GM18526 (cell line): ENCODE results near the gene RARS1.

ENCODE experiments used
- POLR2A ChIP-seq: IDR thresholded peaks from 3 replicates; pipeline ENCODE4 v1.6.1; 2011; ENCODE audit not compliant: insufficient read length; ENCODE audit errors: extremely low read depth

The RARS1 gene

DNA sequence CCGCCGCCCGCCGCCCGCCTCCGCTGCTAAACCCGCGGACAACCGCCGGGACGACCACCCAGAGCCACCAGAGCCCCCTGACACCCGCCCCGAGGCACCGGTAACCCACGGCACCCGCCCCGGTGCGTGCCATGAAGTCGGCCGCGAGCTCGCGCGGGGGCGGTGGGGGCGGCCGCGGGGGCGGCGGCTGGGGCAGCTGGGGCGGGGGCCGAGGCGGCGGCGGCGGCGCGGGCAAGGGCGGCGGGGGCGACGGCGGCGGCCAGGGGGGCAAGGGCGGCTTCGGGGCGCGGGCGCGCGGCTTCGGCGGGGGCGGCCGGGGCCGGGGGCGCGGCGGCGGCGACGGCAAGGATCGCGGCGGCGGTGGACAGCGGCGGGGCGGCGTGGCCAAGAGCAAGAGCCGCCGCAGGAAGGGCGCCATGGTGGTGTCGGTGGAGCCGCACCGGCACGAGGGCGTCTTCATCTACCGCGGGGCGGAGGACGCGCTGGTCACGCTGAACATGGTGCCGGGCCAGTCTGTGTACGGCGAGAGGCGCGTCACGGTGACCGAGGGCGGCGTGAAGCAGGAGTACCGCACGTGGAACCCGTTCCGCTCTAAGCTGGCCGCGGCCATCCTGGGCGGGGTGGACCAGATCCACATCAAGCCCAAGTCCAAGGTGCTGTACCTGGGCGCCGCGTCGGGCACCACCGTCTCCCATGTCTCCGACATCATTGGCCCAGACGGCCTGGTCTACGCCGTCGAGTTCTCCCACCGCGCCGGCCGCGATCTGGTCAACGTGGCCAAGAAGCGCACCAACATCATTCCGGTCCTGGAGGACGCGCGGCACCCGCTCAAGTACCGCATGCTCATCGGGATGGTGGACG, 43.3 kb downstream of the RARS1 start:
- no peak for TF ChIP-seq POLR2A

DNA sequence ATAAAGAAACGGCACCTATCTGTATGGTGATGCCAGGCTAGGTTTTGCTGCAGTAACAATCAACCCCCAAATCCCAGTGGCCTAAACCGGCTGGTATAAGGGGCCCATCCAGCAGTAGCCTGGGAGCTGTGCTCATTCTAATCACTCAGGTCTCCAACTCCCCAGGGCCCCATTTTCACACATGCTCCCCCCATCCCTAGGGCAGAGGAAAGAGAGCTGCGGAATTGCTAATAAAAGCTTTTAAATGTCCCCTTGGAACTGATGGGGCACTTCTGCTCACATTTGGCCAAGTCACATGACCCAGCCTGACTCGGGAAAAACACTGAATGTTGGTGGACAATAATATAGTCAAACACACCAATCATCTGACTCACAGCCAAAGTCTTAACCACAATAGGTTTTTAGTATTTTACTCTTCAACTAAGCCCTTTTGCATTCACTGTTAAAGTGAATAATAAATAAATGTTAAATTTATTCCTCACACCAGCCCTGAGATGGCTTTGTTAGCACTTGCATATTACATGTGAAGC, 44.4 kb downstream of the RARS1 start:
- TF ChIP-seq POLR2A: no peak

DNA sequence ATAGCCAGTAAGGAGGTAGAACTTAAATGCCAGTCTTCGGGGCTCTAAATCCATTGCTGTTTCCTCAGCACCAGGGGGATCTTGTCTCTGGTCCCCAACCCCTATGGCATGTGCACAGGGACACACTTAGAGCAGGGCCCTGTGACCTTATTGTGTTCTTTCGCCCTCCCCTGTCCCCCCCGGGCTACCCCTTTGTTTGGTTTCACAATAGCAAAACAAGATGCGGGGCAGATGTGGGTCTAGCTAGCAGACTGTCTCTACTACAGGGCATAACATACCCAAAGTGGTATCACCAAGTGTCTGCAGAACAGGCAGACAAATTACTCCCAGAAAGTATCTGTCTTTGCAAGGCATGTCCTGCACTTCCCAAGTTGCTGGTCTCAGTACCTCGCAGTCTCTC, 44.9 kb downstream of the RARS1 start:
- TF ChIP-seq POLR2A: no peak

DNA sequence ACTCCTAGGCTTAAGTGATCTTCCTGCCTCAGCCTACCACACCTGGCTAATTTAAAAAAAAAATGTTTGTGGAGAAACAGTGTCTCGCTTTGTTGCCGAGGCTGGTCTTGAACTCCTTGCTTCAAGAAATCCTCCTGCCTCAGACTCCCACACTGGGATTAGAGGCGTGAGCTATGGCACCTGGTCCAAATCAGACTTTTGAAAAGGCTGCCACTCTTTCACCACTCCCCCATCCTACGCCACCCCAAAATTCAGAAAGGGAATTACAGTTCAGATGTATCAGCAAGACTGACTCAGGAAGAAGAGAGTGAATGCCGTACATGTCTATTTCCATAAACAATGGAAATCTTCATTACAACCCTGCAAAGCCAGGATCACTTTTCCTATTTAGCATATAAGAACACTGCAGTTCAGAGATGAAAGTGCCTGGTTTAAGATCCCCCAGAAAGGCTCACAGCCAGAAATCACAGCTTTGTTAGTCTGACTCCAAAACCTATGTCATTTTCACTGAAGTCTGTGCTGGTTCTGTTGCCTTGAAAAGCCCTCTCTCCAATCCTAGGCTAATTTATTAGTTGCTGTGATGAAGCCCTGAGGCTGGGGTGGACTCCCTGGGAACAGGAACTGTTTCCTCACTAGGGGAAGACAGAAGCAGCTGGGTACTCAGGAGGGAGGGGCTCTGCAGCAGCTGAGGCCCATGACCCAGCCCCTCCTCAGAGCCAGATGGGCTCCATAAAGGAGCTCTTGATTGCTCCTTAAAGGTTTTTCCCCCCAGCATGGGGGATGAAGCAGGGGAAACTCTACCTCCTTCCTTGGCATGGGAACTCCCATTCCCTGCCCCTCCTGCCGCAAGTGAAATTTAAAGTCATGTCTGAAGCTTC, 46.0 kb downstream of the RARS1 start:
- no peak for TF ChIP-seq POLR2A

DNA sequence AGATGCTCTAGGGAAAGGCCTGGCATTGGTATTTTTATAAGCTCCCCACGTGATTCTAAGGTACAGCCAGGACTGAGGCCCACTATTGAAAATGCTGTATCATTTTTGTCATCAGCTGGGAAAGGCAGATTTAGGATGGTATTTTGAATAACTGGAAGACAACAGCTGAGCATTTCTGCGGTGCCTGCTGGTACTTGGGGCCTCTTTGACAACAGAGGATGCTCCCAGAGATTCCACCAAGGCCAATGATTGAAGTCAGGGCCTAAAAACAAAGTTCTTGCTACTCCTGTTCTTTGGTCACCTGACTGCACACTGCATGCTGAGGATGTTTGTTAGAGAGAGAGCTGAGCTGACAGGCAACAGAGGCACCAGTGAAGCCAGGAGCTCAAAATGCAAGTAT, 50.9 kb downstream of the RARS1 start:
- no peak for TF ChIP-seq POLR2A

DNA sequence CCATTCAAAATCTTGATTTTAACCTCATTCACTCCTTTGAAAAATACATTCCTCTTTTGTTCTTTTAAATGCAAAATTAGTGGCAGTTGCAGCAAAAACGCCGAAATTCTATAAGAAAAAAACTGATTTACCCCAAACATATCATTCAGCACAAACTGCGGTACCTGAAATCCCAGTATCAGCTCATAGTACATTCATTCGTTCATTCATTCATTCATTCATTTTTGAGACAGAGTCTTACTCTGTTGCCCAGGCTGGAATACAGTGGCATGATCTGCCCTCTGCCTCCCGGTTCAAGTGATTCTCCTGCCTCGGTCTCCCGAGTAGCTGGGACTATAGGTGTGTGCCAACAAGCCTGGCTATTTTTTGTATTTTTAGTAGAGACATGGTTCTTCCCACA, 63.3 kb downstream of the RARS1 start:
- no peak for TF ChIP-seq POLR2A

DNA sequence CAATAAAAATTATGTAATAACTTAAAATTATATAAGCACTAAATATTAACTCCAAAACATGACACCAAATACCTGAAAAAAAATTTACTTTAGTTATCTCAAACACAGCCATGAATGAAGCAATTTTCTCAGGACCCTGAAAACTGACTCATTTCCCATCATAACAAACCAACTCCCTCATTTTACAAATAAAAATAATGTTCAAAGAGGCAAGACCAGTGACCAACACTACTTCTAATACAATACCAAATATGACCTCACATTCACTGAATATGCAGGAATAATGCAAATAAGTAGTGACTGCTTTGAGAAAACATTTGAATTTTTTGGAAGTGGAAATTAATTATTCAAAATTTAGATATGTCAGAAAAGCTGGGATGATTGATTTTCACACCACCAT, 64.4 kb downstream of the RARS1 start:
- TF ChIP-seq POLR2A: no peak

DNA sequence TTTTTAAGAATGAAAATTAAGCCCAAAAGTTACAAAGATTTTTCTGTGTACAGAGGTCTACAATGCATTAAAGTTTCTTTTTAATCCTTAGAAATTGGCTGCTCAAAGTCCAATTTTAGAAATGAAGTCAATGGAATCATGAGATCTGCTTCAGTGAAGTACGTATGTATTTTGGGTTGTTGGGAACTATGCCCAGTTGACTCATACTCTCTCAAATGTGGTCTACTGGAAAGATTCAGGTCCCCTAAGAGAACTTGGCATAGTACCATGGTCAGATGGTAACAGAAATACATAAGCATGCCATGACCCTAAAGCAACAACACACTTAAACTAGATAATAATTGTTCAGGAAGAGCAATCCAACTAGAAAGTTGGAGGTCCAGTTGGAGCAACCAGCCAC, 65.9 kb downstream of the RARS1 start:
- TF ChIP-seq POLR2A: no peak

DNA sequence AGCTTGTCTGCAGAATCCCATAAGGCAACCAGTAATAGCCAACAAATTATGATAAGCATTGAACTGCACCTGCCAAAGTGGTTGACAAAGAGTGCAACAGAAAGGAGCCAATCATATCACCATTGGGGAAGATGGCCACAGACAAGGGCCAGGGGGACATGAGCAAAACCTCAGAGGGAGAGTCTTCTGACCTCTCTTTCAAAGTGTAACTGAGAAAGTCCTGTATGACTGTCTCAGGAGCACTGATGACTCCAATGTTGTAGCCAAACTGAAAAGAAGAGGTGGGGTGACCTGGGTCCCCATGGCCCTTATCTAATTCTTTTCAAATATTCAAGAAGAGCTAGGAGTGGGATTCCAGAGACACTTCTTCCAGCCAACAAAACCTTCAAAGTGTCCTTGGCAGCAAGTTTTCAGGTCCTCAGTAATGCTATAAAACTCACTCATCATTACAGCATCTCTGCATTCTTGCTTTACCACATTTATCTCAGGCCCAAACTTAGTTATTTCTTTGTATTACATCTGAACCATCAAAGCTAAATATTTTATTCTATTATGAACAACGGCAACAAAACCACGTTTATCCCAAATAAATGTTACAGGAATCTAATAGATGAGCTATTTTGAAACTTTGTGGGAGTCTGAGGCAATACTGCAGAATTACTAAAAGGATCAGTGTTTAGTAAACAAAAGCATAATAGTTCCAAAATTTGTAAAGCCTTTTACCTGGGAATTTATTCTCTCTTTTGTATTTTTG, 67.3 kb downstream of the RARS1 start:
- no peak for TF ChIP-seq POLR2A

DNA sequence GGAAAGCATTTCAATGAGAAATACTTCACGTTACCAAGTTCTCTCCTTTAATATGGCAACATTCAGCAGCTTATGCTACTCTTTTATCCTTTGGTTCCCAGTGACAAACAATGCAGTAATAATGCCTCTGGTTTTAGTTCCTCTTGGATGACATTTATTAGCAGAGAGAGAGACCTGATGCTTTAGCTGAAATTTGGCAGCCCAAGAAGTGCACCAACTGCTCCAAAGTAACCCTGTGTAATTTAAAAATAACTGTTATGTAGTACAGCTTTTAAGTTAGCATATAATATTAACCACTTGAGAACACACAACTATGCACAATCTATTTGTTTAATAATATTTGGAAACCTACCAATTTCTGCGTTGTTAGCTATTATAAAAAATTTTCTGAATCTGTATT, 71.1 kb downstream of the RARS1 start:
- no peak for TF ChIP-seq POLR2A

DNA sequence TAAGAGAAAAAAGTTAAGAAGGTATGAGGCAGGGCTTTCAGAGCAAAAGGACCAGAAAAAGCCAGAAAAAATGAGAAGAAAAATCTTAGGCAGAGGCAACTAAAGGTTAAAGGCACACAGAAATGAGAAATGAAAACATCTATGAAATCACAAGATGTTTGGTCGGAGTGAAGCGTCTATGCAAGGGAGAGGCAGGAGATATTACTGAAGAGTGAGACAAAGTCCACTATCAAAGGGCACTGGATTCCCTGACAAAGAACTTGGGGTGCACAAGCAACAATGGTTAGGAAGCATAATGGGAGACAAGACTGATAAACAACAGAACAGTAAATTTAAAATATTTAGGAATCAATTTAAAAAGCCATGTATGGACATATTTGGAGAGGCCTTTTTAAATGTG, 76.0 kb downstream of the RARS1 start:
- TF ChIP-seq POLR2A: no peak

DNA sequence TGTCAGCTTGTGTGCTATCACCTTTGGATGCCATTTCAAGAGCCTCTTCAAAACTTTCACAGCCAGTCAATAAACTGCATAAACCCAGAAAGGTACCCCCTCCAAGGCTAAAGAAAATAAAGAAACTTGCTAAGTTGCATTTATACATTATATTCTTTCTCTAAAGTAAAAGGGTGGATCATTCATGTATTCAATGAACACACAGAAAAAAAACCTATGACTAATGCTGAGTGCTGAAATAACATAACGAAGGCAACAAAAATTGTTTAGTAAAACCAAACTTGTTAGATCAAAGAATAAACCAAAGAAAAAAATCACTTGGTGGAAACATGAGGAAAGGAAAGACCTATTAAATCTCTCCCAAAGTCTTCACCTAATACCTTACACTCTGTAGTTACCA, 77.7 kb downstream of the RARS1 start:
- no peak for TF ChIP-seq POLR2A

DNA sequence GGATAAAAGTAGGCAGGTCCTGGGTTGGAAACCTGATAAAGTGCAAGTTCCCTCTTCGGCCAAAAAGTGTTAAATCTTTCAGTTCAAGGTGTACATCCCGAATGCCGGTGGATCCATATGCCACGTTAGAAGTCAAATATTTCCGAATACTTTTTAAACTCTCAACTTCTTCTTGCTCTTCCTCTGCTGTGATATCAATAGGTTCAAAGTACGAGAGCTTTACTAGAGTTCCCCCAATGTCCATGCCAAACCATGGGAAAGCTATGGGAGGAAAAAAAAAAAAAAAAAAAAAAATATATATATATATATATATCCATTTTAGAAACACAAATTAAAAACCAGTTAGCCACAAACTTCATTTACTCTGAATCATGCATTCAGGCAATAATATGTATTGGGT, 82.5 kb downstream of the RARS1 start:
- TF ChIP-seq POLR2A: no peak
